Measurements from ENCODE around the gene B3GLCT.

The B3GLCT gene

DNA sequence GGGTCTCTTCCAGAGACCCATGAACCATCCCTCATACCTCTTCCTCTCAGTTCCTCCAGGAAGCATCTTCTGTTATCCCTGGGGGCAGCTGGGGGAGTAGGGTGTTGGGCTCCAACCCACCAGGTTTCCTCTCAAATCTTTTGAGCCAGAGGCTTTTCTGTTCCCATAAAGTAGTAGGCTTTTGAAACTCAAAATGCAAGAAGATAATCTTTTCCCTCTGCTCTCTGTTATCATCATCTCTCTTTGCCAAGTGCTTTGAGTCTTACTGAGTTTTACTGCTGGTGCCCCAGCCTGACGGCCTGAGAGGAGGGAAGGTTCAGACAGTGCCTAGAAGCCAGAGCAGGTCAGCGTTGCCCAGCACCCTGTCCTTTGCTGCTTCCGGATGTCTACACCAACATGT lies 157.2 kb downstream of the B3GLCT start:
- DNase-seq = no peak

DNA sequence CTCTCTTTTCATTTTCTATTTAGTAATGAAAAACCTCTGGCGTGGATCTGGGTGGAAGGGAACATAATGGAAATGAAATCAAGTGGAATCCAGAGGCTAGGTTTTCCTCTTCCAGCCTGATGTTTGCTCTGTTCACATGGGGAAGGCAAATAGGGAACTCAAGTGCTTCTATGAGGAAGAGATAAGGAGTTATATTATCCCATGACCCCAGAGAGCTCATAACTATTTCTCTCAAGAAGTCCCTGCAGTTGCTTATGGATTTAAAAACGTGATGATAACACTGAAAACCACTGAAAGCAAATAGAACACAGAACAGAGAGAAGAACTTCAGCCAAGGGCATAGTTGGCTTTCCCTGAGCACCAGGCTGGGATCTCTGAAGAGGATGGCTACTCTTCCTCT lies 157.8 kb downstream of the B3GLCT start:
- no peak for DNase-seq

DNA sequence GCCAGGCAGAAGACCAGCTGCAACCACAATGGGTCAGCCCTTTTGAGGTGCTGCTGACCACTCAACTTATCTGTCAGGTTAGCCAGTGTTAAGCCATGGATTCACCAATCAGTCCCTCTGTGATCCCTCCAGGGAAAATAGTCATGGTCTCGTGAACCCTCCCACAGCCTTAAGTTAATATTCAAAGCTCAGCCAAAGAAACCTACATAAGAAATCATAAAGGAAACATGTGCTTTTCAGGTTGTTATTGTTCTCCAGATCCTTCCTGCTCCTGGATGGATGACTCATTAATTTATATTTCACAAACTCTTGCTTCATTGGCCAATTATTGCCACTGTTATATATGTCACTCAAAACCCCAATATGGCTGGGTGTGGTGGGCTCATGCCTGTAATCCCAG lies 161.9 kb downstream of the B3GLCT start:
- DNase-seq = no peak

DNA sequence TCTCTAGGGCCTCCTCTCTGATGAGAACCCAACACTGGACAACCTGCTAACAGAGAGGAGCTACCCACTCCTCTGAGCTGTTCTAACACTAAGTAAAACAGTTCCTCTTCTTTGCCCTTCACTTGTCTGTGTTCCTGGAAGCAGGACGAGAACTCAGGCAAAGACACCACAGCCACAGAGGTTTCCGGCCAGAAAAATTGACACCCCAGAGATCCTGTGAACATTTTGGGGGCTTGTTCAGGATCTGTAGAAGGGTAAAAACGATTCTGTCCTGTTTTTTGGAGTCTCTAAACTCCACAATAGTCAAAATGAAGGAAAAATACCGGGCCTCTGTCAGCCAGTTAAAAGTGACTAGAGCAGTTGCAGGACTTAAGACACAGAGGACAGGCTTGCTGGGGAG lies 165.9 kb downstream of the B3GLCT start:
- no peak for DNase-seq

DNA sequence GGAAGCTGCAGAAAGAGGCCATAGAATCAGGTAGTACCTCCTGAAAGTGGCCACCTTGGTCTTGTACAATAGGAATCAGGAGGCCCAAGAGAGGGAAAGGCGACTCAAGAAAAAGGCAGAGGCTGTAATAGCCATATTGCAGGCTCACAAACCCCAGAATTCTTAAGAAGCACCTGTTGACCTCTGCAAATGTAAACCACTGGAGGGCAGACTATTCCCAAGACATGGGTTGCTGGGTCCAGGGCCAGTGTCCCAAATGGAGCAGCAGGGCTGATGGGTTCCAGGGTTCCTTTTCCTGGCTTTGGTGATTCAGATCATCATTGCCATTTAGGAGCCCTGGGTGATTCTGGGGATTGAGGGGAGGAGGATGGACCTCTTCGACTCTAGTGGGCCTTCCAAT lies 167.6 kb downstream of the B3GLCT start:
- no peak for DNase-seq

DNA sequence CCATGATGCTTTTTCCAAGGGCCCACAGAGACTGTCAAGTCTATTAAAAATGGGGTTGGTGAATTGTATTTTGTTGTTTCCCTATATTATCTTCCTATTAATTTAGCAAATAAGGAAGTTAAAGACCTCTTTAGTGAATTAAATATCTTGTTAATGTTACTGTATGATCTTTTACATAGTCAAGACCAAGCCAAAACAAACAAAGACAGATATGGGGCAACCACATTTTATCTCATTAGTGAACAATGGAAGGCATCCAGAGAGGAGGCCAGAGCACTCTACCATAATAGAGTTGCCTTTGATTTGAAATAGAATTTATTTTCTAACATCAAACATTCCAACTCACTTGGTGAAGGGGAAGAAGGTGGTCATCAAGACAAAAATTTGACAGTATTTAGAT lies 169.4 kb downstream of the B3GLCT start:
- DNase-seq = no peak

DNA sequence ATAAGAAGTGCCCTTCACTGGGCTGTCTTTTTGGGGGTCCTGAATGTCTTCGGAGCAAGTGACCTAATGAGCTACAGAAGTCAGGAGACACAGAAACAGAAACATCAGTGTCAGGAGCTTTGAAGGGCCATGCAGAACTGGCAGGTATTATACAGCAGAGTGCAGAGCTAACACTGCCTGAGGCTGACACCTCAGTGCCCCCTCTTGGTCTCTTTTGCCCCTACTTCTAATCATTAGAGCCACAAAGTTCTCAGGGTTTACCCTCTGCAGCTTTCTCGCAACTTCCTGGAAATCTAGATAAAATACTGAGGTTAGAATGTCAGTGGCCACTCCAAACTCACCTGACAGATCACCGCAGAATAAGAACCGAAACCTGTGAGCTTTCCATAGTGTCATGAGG lies 172.7 kb downstream of the B3GLCT start:
- no peak for DNase-seq

DNA sequence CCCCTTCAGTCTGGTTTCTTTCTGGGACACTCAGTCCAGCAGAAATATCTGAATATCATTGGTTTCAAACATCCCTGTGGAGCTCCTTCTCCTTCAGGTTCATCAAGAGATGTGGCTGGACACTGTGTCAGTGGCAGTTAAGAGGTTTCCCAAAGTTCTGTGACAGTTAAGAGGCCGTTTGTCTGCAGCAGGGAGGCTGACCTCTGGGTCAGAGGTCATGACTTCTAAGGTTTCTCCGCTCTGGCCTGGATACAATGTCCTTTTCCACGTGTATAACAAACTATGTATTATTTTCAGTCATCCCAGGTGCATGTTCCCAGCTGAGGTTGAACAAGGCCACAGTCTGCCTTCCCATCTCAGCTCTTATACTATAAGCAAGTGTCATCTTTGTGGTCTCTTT lies 174.9 kb downstream of the B3GLCT start:
- DNase-seq = no peak

DNA sequence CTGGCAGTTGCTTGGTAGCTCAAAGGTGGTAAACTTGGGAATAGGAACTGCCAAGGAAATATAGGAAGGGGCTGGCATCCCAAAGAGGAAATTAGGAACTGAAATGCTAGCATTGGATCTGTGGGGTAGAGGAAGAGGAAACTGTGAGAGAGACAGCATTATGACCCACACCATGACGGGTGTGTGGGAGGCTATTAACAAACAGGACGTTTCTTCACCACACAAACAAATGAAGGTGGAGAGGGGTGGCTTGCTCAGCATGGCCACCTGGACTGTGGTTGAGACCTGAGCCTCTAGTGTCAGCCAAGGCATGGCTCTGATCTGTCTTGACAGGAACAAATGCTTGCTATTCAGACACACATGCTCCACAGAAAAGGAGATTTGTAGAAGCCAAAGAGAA lies 178.2 kb downstream of the B3GLCT start:
- DNase-seq = no peak

DNA sequence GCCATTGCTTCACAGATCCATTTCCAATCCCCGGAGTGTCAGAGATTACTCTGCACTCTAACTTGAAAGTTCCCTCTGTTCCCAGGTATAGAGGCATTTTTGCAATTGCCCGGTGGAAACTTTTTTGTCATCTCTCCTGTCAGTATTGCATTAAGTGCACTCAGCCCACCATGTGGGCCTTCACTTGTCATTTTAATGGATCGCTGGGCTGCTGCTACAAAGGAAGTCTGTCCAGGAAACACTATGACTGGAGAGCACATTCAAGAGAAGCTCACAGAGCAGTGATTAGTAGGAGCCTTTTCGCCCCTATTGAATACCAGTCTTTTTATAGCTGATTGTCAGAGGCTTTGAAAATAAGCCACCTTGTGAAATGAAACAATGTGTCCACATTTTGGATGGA lies 180.9 kb downstream of the B3GLCT start:
- no peak for DNase-seq
